Naive B cell (primary cell): ENCODE data around the gene RBM19. TPM values are rescaled to one million over a fixed set of nuclear protein-coding genes. Genes with fewer than 3 reads are reported as not detected.

Experiments used
- ATAC-seq, 2 donors: fragments of 150-1000 bp; cut with Tn5 transposase; 2 replicates each; pipeline ENCODE4 v1.10.0; 2021; ENCODE audit warnings: low read depth in 2 of 2, mild to moderate bottlenecking in 2 of 2, moderate library complexity in 2 of 2
- DNase-seq: peaks from one replicate; pipeline ENCODE4 v3.0.0; 2022
- H3K27ac Mint-ChIP-seq, 6 donors: one replicate each; pipeline ENCODE4 v1.8.0; 2020 to 2022; ENCODE audit warnings: mild to moderate bottlenecking in 6 of 6, mixed read lengths in 6 of 6, moderate library complexity in 5 of 6, inconsistent platforms in 2 of 6
- H3K27me3 Mint-ChIP-seq, 3 donors: one replicate each; pipeline ENCODE4 v1.8.0; 2021 to 2022; ENCODE audit warnings: mixed read lengths in 3 of 3, mild to moderate bottlenecking in 1 of 3
- H3K36me3 Mint-ChIP-seq, 2 donors: one replicate each; pipeline ENCODE4 v1.8.0; 2020 to 2022; ENCODE audit warnings: mixed read lengths in 2 of 2, inconsistent platforms in 1 of 2, mild to moderate bottlenecking in 1 of 2
- H3K4me1 Mint-ChIP-seq, 3 donors: one replicate each; pipeline ENCODE4 v1.8.0; 2020 to 2022; ENCODE audit warnings: mixed read lengths in 3 of 3, inconsistent platforms in 1 of 3, mild to moderate bottlenecking in 1 of 3, moderate library complexity in 1 of 3
- H3K4me3 Mint-ChIP-seq, 8 donors: one replicate each; pipeline ENCODE4 v1.8.0; 2020 to 2022; ENCODE audit warnings: mild to moderate bottlenecking in 8 of 8, mixed read lengths in 8 of 8, moderate library complexity in 8 of 8, inconsistent platforms in 2 of 8
- H3K9me3 Mint-ChIP-seq, 7 donors: one replicate each; pipeline ENCODE4 v1.8.0; 2020 to 2022; ENCODE audit warnings: mixed read lengths in 7 of 7, mild to moderate bottlenecking in 5 of 7, inconsistent platforms in 2 of 7, moderate library complexity in 1 of 7
- polyA plus RNA-seq, 6 donors: library from polyadenylated mRNA; unstranded; fragments of 300-500 nt; fragmentation: Illumina TruSeq; gene quantifications; one replicate each; pipeline ENCODE4 v1.2.3, GENCODE V29; 2021; ENCODE audit warnings: low read depth in 6 of 6

The RBM19 gene
- polyA plus RNA-seq, 6 donors from 2014 or later, result 5.6 to 18.9 (median 10.5) TPM

GRCh38 chr12:113852695-113853490, 113.2 kb downstream of the RBM19 start:
- H3K27ac Mint-ChIP-seq, result no peak overlapping the region
- H3K9me3 Mint-ChIP-seq, result no peaks in the 10 kb centered on the region
- H3K4me1 Mint-ChIP-seq, result no peaks in the 10 kb centered on the region
- ATAC-seq (no peak), DNase-seq (no peak)
- H3K27me3 Mint-ChIP-seq, result no peaks in the 10 kb centered on the region
- H3K4me3 Mint-ChIP-seq, result no peak overlapping the region
- peaks cover 9 to 36% of the 10 kb centered on the region in 2 donors for H3K36me3 Mint-ChIP-seq

DNA sequence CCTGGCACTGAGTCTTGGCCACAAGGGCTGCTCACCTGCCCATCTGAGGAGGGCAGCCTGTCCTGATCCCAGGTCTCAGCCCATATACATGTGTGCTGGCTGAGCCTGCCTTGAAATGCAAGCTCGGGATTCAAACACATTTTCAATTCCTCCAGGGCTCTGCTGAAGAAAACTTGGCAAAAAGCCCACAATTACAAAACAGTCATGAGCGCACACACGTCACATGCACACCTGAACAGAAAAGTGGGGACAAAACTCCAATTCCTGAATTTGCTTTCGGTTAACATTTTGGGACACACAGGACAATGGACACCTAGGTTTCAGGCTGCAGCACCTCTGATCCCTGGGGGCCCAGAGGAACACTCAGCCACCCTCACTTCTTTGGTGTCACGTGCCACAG, 113.9 kb downstream of the RBM19 start:
- Mint-ChIP-seq H3K4me1 (no peaks in the 10 kb centered on the region), H3K27ac (peak overlapping the region in 1 of 6 donors; percentile 19), H3K4me3 (no peak overlapping the region), H3K9me3 (no peaks in the 10 kb centered on the region), H3K27me3 (no peaks in the 10 kb centered on the region), H3K36me3 (peaks cover 9 to 36% of the 10 kb centered on the region in 2 donors)
- ATAC-seq (no peak), DNase-seq (no peak)

- DNase-seq, result no peak
- Mint-ChIP-seq H3K27me3 (no peaks in the 10 kb centered on the region), H3K27ac (no peak overlapping the region), H3K9me3 (no peaks in the 10 kb centered on the region), H3K4me1 (no peaks in the 10 kb centered on the region), H3K4me3 (no peak overlapping the region), H3K36me3 (peaks cover 1 to 20% of the 10 kb centered on the region in 2 donors)
- ATAC-seq, result no peak
Observed at GRCh38 chr12:113850309-113851056, 115.6 kb downstream of the RBM19 start.

- Mint-ChIP-seq H3K27ac (peak overlapping the region in 1 of 6 donors; percentile 12), H3K36me3 (peaks cover under 1 to 24% of the 10 kb centered on the region in 2 donors), H3K9me3 (no peaks in the 10 kb centered on the region)
Observed at GRCh38 chr12:113847856-113848255, 118.3 kb downstream of the RBM19 start.

DNA sequence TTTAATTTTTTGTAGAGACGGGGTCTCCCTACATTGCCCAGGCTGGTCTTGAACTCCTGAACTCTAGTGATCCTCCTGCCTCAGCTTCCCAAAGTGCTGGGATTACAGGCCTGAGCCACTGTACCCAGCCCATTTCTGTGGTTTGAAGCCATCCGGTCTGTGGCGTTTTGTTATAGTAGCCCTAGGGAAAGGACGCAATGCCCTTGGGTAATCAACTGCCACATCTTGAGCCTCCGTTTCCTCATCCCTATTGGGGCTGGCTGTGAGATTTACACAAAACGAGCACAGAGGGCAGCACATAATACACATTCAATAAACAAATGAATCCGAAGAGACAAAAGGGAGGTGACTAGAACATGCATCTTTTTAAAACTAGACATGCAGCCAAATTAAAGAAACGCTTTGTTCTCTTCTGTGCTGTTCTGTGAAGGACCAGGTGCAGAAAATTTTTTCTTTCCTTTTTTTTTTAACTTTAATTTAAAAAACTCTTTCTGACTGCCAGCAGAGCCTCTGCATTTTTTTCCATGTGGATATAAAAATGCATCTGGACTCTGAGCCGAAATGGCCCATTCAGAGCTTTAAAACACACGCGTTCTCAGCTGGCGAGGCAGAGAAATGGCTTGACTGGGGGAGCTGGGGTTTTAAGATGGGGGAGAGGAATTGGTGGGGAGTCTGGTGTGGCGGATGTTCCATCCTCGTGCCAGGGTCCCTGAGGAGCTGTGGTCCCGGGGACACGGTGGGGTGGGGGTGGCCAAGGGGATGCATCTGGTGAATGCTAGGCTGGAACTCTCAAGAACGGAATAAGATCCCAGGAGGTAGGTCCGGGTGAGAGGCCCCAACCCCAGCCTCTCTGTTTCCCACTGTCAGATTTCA, 119.0 kb downstream of the RBM19 start:
- peaks cover 6 to 31% of the 10 kb centered on the region in 2 donors for H3K36me3 Mint-ChIP-seq
- no peaks in the 10 kb centered on the region for H3K27me3 Mint-ChIP-seq
- peak overlapping the region in 1 of 6 donors; percentile 92 for H3K27ac Mint-ChIP-seq
- ATAC-seq (no peak), DNase-seq (no peak)
- H3K9me3 Mint-ChIP-seq, result no peaks in the 10 kb centered on the region
- H3K4me3 Mint-ChIP-seq, result no peak overlapping the region
- H3K4me1 Mint-ChIP-seq, result peaks cover 0 to 5% (median 0%) of the 10 kb centered on the region in 3 donors

More at GRCh38 chr12:113847856-113848255, 118.3 kb downstream of the RBM19 start:
- H3K4me3 Mint-ChIP-seq, result no peak overlapping the region
- no peaks in the 10 kb centered on the region for H3K27me3 Mint-ChIP-seq
- H3K4me1 Mint-ChIP-seq, result no peaks in the 10 kb centered on the region
- DNase-seq, result no peak
- no peak for ATAC-seq

GRCh38 chr12:113845900-113846674, 120.0 kb downstream of the RBM19 start:
- no peak for DNase-seq
- H3K4me3 Mint-ChIP-seq, result no peak overlapping the region
- H3K9me3 Mint-ChIP-seq, result no peaks in the 10 kb centered on the region
- H3K27me3 Mint-ChIP-seq, result no peaks in the 10 kb centered on the region
- H3K36me3 Mint-ChIP-seq, result peaks cover 6 to 32% of the 10 kb centered on the region in 2 donors
- no peak overlapping the region for H3K27ac Mint-ChIP-seq
- no peak for ATAC-seq
- H3K4me1 Mint-ChIP-seq, result peaks cover 0 to 5% (median 0%) of the 10 kb centered on the region in 3 donors

DNA sequence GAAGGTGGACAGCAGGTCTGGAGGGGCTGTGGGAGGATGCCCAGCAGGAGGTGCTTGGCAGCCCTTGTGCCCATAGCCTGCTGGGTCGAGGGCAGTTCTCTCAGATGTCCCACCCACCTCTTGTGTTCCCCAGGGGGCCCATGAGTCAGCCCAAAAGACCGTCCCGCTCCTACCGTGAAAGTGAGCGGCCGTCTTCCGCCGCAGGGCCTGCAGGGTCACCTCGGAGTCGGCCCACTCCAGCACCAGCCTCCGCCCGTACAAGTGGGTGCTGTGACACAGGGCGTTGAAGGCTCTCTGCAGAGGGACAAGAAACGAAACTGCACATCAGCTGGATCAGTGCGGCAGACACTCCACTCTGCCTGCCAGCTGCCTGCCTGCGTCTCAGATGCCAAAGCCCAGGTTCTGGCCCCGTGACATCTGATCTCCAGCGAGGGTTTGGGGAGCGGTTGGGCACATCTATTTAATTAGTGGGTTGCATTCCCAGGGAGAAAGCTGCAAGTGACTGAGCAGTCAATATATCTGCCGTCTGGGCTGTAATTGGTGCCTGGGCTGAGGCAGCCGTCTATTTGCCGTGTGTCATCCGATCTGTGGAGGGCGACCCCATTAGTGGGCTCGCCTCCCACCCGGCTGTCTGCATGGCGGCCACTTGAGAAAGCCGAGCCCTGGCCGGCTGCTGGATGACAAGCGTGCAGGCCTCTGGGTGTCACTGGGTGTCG, 121.5 kb downstream of the RBM19 start:
- DNase-seq, result no peak
- H3K4me3 Mint-ChIP-seq, result no peak overlapping the region
- peaks cover 6 to 32% of the 10 kb centered on the region in 2 donors for H3K36me3 Mint-ChIP-seq
- no peak for ATAC-seq
- peaks cover 0 to 5% (median 0%) of the 10 kb centered on the region in 3 donors for H3K4me1 Mint-ChIP-seq
- H3K27ac Mint-ChIP-seq, result no peak overlapping the region
- no peaks in the 10 kb centered on the region for H3K27me3 Mint-ChIP-seq
- no peaks in the 10 kb centered on the region for H3K9me3 Mint-ChIP-seq

GRCh38 chr12:113842699-113843098, 123.4 kb downstream of the RBM19 start:
- Mint-ChIP-seq H3K4me3 (peak overlapping the region in 1 of 8 donors; percentile 73), H3K27me3 (no peaks in the 10 kb centered on the region), H3K36me3 (peaks cover 6 to 21% of the 10 kb centered on the region in 2 donors), H3K27ac (peak overlapping the region in 1 of 6 donors; percentile 53), H3K9me3 (no peaks in the 10 kb centered on the region), H3K4me1 (peaks cover 0 to 5% (median 0%) of the 10 kb centered on the region in 3 donors)
- DNase-seq (no peak), ATAC-seq (no peak)

GRCh38 chr12:113841786-113842185, 124.3 kb downstream of the RBM19 start:
- H3K36me3 Mint-ChIP-seq, result peaks cover 6 to 18% of the 10 kb centered on the region in 2 donors
- DNase-seq (no peak), ATAC-seq (no peak)
- H3K9me3 Mint-ChIP-seq, result no peaks in the 10 kb centered on the region
- H3K4me3 Mint-ChIP-seq, result no peak overlapping the region
- no peaks in the 10 kb centered on the region for H3K27me3 Mint-ChIP-seq
- peaks cover 0 to 5% (median 0%) of the 10 kb centered on the region in 3 donors for H3K4me1 Mint-ChIP-seq
- peak overlapping the region in 1 of 6 donors; percentile 20 for H3K27ac Mint-ChIP-seq

DNA sequence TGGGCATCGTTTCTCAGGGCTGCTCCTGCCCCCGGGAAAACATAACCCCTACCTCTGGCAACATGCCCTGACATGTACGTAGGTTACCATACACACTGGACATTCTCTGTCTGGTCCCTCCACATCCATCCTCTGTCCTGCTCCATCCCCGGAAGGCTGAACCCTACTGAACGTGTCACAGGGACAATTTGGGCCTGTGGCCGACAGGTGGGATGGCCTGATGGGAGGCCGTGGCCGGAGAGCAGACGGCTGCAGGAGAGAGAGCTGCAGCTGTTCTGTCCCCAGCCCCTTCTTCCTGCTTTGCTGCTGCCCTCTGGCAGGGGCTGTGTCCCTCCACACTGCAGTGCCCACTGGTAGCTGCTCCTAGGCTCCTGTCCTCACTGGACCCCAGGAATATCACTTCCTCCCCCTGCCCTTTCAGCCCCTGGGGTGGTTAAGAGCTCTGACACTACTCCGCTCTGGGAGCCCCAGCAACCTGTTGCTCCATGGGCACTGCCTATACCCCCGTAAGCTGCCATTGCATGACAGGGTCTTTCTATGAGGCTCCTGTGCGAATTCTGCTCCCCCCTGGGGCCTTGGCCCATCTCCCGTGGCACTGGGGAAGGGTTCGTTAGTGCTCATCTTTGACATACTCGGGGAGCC, 125.6 kb downstream of the RBM19 start:
- Mint-ChIP-seq H3K27ac (peak overlapping the region in 2 of 6 donors; percentile 71 to 81), H3K4me3 (no peak overlapping the region), H3K9me3 (no peaks in the 10 kb centered on the region), H3K4me1 (peaks cover 0 to 5% (median 0%) of the 10 kb centered on the region in 3 donors), H3K27me3 (no peaks in the 10 kb centered on the region), H3K36me3 (peaks cover 6 to 16% of the 10 kb centered on the region in 2 donors)
- DNase-seq (no peak), ATAC-seq (no peak)

- Mint-ChIP-seq H3K9me3 (no peaks in the 10 kb centered on the region), H3K36me3 (peaks cover 6 to 10% of the 10 kb centered on the region in 2 donors), H3K4me1 (peaks cover under 1 to 5% (median 3%) of the 10 kb centered on the region in 3 donors), H3K27ac (peak overlapping the region in 1 of 6 donors; percentile 81), H3K4me3 (no peak overlapping the region), H3K27me3 (no peaks in the 10 kb centered on the region)
- ATAC-seq, result no peak
- DNase-seq, result no peak
Observed at GRCh38 chr12:113838896-113839295, 127.2 kb downstream of the RBM19 start.
